Psoas muscle (tissue), 8 donors: ENCODE results near the gene ITM2C. TPM values are rescaled to one million over a fixed set of nuclear protein-coding genes. Genes with fewer than 3 reads are reported as not detected.

Experiments used
- ATAC-seq, 4 donors: fragments of 200-7000 bp; cut with Tn5 transposase; one replicate each; pipeline ENCODE4 v1.9.1; 2020; ENCODE audit warnings: moderate library complexity in 3 of 4, mild to moderate bottlenecking in 2 of 4
- DNase-seq, 2 donors: peaks; one replicate each; pipeline ENCODE4 v3.0.0-alpha.2; 2020
- H3K27ac ChIP-seq: fragments of 200-600 bp; one replicate; pipeline ENCODE4 v1.8.0; 2022
- H3K27me3 ChIP-seq, 3 donors: fragments of 200-600 bp in 1 of 3; one replicate each; pipeline versions ENCODE4 v1.6.1 to v1.8.0; 2013 to 2022; ENCODE audit warnings: low read length in 2 of 3, mild to moderate bottlenecking in 2 of 3, moderate library complexity in 1 of 3; ENCODE audit not compliant: insufficient read depth in 3 of 3
- H3K36me3 ChIP-seq, 2 donors: fragments of 200-600 bp in 1 of 2; one replicate each; pipeline versions ENCODE4 v1.6.1 to v1.8.0; 2013 to 2022; ENCODE audit warnings: low read depth in 1 of 2, mild to moderate bottlenecking in 1 of 2, moderate library complexity in 1 of 2; ENCODE audit not compliant: insufficient read depth in 1 of 2
- H3K4me1 ChIP-seq: fragments of 200-600 bp; one replicate; pipeline ENCODE4 v1.8.0; 2022
- H3K4me3 ChIP-seq: fragments of 200-600 bp; one replicate; pipeline ENCODE4 v1.8.0; 2022; ENCODE audit warnings: mild to moderate bottlenecking
- H3K9me3 ChIP-seq: fragments of 200-600 bp; one replicate; pipeline ENCODE4 v1.8.0; 2022
- WGBS, 3 donors: extraction: QIAGEN DNeasy Blood & Tissue Kit; methylation state at CpG; one replicate each; pipeline versions ENCODE4 v1.1.6 to v1.1.7; 2013; 5-methylcytosine and 5-hydroxymethylcytosine counted together
- intact Hi-C, 2 donors: fragments of 100-400 bp; cut with DNase I; formaldehyde crosslinking; loops; one replicate each; pipeline versions ENCODE4 v1.11.0 to v1.14.2; 2022
- polyA plus RNA-seq, 3 donors: library from polyadenylated mRNA; stranded (reverse); fragments of 200-250 nt; gene quantifications; one replicate each; pipeline ENCODE4 v1.2.3, GENCODE V29; 2013
- total RNA-seq, 4 donors: library from RNA; stranded (reverse); fragmentation: NEBNext Ultra II Directional in 2 of 4; extraction: Animal tissue kit (Norgen Biotek cat#: 25700) in 2 of 4; gene quantifications; one replicate each; pipeline versions ENCODE4 v1.2.1 to v1.2.4, GENCODE V29; 2021 to 2023
- TF ChIP-seq, protein P1 (sequence below): fragments of 200-600 bp; IDR thresholded peaks from one replicate; pipeline ENCODE4 v1.8.0; 2022; ENCODE audit warnings: antibody characterized with exemption
- donor health status: healthy with polysubstance abuse.
- donor health status: DM: no; HTN: no; CAD: no; lungs with moderate emphysema.
- donor health status: Bipolar disorder and iron deficiency.
- donor health status: healthy.
- donor health status: DM: yes; HTN: yes; CAD: no.
- donor health status: DM: no; HTN: no; CAD: no.
- donor health status: DM: no; HTN: no; CAD: no.
- donor health status: DM: yes; HTN: yes; CAD: no.

Gene ITM2C
- total and polyA plus RNA-seq, 7 donors, result 9.0 to 20.3 (median 11.5) TPM

DNA sequence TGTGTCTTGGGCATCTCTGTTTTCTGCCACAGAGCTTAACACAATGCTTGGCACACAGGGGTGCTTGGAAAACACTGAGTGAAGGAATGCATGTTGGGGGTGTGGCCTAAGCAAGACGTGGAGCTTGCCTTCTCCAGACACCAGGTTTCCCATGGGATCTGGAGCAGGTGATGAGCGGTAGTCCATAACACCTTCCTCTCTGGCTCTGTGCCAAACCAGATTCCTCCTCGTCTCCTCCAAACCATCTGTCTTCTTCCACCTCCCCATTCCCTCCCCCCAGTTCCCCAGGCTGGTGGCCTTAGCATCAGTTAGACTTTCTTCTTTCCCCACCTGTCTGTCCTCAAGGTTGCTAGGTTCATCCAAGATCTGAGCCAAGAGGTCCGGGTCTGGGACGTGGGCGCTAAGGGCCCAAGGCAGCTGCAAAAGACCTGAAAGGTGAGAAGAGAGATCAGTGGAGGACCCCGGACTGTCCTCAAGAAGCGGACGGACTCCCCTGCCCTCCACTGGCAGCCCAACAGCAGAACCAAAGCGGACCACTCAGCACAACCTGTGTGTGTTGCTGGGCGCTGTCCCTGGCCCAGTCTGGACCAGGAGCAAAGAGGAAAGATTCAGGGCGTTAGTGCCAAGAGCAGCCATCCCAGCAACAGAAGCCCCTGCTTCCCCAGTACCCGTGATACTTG is 1.2 kb upstream of the ITM2C start:
- TF ChIP-seq, protein P1, sequence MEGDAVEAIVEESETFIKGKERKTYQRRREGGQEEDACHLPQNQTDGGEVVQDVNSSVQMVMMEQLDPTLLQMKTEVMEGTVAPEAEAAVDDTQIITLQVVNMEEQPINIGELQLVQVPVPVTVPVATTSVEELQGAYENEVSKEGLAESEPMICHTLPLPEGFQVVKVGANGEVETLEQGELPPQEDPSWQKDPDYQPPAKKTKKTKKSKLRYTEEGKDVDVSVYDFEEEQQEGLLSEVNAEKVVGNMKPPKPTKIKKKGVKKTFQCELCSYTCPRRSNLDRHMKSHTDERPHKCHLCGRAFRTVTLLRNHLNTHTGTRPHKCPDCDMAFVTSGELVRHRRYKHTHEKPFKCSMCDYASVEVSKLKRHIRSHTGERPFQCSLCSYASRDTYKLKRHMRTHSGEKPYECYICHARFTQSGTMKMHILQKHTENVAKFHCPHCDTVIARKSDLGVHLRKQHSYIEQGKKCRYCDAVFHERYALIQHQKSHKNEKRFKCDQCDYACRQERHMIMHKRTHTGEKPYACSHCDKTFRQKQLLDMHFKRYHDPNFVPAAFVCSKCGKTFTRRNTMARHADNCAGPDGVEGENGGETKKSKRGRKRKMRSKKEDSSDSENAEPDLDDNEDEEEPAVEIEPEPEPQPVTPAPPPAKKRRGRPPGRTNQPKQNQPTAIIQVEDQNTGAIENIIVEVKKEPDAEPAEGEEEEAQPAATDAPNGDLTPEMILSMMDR, result no peak
- ATAC-seq (no peak), DNase-seq (no peak)
- Histone ChIP-seq H3K4me1 (no peaks in the 10 kb centered on the region), H3K4me3 (no peak overlapping the region), H3K27ac (no peak overlapping the region), H3K36me3 (no peaks in the 10 kb centered on the region), H3K9me3 (no peaks in the 10 kb centered on the region), H3K27me3 (peaks cover 0 to 36% (median 11%) of the 10 kb centered on the region in 3 donors)
- intact Hi-C loops, result no loop called here
- WGBS, 3 donors, result 67 to 74% (median 73%) methylated on average over 13 of the region's 13 CpGs

DNA sequence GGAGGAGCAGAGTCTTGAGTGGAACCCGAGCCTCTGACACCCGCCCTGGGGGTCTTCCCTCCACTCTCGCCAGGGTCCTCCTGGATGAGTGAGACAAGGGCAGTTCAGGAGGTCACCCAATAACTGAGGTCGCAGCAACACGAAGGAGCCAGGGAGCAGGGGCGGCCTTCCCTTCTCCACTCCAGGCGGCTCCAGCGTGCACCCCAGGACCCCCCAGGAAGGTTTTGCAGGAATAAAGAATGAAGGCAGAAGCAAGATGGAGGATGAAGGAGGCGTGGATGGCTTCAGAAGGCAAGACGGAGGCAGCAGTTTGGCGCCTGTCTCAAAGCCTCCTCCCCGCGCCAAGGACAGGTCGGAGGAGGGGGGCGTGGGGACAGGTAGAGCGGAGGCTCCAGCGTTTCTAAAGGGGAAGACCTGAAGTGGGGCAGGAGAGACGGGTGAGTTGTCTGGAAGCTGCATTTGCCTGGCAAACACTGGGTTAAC is 579 bp upstream of the ITM2C start:
- Histone ChIP-seq H3K4me3 (peak overlapping the region; percentile 61), H3K36me3 (no peaks in the 10 kb centered on the region), H3K9me3 (no peaks in the 10 kb centered on the region), H3K27me3 (peaks cover 0 to 35% (median 11%) of the 10 kb centered on the region in 3 donors), H3K27ac (no peak overlapping the region), H3K4me1 (no peaks in the 10 kb centered on the region)
- WGBS, 3 donors, result 40 to 43% (median 40%) methylated on average over 18 of the region's 18 CpGs
- intact Hi-C loops, result no loop called here
- DNase-seq (no peak), ATAC-seq (peak in 1 of 4 donors; percentile 3)
- TF ChIP-seq, protein P1, result no peak

DNA sequence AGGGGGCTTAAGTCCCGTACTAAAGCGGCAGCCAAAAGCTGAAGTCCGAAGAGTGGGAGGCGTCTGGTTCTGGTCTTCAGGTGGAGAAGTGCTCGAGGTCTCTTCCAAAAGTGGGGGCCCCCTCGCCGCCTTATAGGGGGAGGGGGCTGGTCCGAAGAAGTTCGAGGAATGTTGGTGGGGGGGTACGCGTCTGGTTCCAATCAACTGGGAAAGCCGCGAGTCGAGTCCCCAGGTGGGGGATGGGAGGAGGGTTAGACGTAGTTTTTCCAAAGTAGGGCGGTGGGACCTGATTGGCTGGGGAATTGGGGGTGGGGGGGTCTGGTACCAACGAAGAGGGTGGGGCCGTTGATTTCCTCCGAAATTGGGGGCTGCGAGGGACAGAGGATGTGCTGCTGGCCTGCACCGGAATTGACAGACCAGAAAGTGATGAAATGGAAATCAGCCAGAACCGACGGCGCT is 594 bp downstream of the ITM2C start:
- no peak for DNase-seq
- no peaks in the 10 kb centered on the region for H3K9me3 ChIP-seq
- no peaks in the 10 kb centered on the region for H3K36me3 ChIP-seq
- H3K27ac ChIP-seq, result no peak overlapping the region
- TF ChIP-seq, protein P1, result no peak
- H3K4me1 ChIP-seq, result peaks cover 1% of the 10 kb centered on the region
- 3 to 5% (median 5%) methylated on average over 21 to 24 of the region's 24 CpGs for WGBS, 3 donors
- H3K4me3 ChIP-seq, result peak overlapping the region; percentile 61
- intact Hi-C loops, result no loop called here
- H3K27me3 ChIP-seq, result peaks cover 0 to 35% (median 11%) of the 10 kb centered on the region in 3 donors
- ATAC-seq, result no peak

DNA sequence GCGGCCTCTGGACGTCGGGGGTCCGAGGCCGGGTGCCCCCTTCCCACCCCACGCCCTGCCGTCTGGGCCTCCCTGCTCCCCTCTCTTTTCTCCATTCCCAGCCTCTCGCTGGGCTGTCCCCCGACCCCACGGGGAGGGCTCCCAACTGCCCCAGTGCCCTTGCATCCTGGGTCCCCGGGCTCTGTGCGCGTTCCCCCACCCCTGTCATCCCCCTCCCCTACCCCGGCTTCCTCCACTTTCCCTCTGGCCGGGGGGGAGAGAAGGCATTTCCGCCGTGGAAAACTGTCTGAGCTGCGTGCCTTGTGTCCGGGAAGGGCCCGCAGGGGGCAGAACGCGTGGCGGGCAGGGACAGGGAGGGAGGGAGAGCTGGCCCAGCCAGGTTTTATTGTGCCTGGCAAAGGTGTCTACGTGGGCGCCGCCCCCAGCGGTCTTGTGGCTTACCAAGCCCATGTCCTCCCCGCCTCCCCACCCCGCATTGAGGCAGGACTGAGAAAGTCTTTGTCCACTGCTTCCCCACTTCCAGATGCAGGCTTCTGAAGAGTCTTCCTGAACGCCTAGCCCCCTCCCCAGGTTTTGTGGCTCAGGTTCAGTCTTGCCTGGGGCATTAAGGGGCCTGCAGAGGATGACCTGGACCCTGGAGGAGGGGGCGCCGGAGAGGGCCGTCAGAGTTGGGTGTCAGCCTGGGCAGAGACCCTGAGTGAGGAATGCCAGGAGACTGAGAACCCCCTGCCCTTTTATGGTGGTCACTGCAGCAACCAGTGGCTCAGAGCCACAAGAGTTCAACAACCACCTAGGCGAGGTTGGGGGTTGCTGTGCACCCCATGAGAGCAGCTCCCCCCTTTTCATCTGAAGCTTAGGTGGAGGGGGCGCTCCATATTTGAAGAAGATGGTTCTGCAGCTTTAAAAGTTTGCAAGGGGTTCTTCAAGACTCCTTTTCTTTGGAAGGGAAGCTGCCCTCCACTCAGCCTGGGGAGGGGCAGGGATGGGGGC is 1.3 kb downstream of the ITM2C start:
- Histone ChIP-seq H3K27ac (no peak overlapping the region), H3K27me3 (peaks cover 0 to 34% (median 11%) of the 10 kb centered on the region in 3 donors), H3K36me3 (no peaks in the 10 kb centered on the region), H3K4me3 (peak overlapping the region; percentile 61), H3K4me1 (peaks cover 9% of the 10 kb centered on the region), H3K9me3 (no peaks in the 10 kb centered on the region)
- DNase-seq, result peak in 1 of 2 donors; percentile 62
- ATAC-seq, result peak in 1 of 4 donors; percentile 5
- TF ChIP-seq, protein P1, result no peak
- intact Hi-C loops, result no loop called here
- 32 to 43% (median 37%) methylated on average over 27 to 35 of the region's 35 CpGs for WGBS, 3 donors
